ENCODE data around the gene GATAD2B.
"Not testable (repeated sequence)": the region's sequence is repeated elsewhere in the genome, so short reads cannot be mapped to it uniquely, and the experiment has no call there.

Gene GATAD2B

GRCh38 chr1:153888533-153888932 is 34.2 kb downstream of the GATAD2B start:
- no peak for DNase-seq (ENCODE audit: low read depth in 2 of 2)

GRCh38 chr1:153886127-153886526 is 36.6 kb downstream of the GATAD2B start:
- DNase-seq (ENCODE audit: low read depth in 2 of 2): no peak

GRCh38 chr1:153883223-153883622 is 39.5 kb downstream of the GATAD2B start:
- DNase-seq (ENCODE audit: low read depth in 2 of 2): no peak

- no peak for DNase-seq (ENCODE audit: low read depth in 2 of 2)
These were observed 40.4 kb downstream of the GATAD2B start for GRCh38 chr1:153882296-153882912.

GRCh38 chr1:153881751-153882150 is 41.0 kb downstream of the GATAD2B start:
- no peak for DNase-seq (ENCODE audit: low read depth in 2 of 2)

- no peak for DNase-seq (ENCODE audit: low read depth in 2 of 2)
These were observed 41.8 kb downstream of the GATAD2B start for GRCh38 chr1:153880962-153881361.

- DNase-seq (ENCODE audit: low read depth in 2 of 2): no peak
These were observed 42.7 kb downstream of the GATAD2B start for GRCh38 chr1:153880024-153880423.

- DNase-seq (ENCODE audit: low read depth in 2 of 2): no peak
These were observed 45.7 kb downstream of the GATAD2B start for GRCh38 chr1:153877112-153877511.

- no peak for DNase-seq (ENCODE audit: low read depth in 2 of 2)
These were observed 49.8 kb downstream of the GATAD2B start for GRCh38 chr1:153872934-153873333.

GRCh38 chr1:153872331-153872730 is 50.4 kb downstream of the GATAD2B start:
- no peak for DNase-seq (ENCODE audit: low read depth in 2 of 2)

GRCh38 chr1:153869486-153869885 is 53.3 kb downstream of the GATAD2B start:
- DNase-seq (ENCODE audit: low read depth in 2 of 2): no peak

- no peak for DNase-seq (ENCODE audit: low read depth in 2 of 2)
These were observed 56.5 kb downstream of the GATAD2B start for GRCh38 chr1:153866045-153866850.

GRCh38 chr1:153860285-153860684 is 62.5 kb downstream of the GATAD2B start:
- DNase-seq (ENCODE audit: low read depth in 2 of 2): no peak

- DNase-seq (ENCODE audit: low read depth in 2 of 2): no peak
These were observed 65.3 kb downstream of the GATAD2B start for GRCh38 chr1:153857505-153857904.

GRCh38 chr1:153856763-153857162 is 66.0 kb downstream of the GATAD2B start:
- DNase-seq (ENCODE audit: low read depth in 2 of 2): no peak

- DNase-seq (ENCODE audit: low read depth in 2 of 2): no peak
These were observed 70.6 kb downstream of the GATAD2B start for GRCh38 chr1:153852170-153852569.

- no peak for DNase-seq (ENCODE audit: low read depth in 2 of 2)
These were observed 73.1 kb downstream of the GATAD2B start for GRCh38 chr1:153849487-153850185.

GRCh38 chr1:153848805-153849204 is 74.0 kb downstream of the GATAD2B start:
- DNase-seq (ENCODE audit: low read depth in 2 of 2): no peak

GRCh38 chr1:153845158-153845557 is 77.6 kb downstream of the GATAD2B start:
- DNase-seq (ENCODE audit: low read depth in 2 of 2): no peak

- not testable (repeated sequence) for DNase-seq (ENCODE audit: low read depth in 2 of 2)
These were observed 78.4 kb downstream of the GATAD2B start for GRCh38 chr1:153844349-153844748.

GRCh38 chr1:153842006-153842471 is 80.7 kb downstream of the GATAD2B start:
- DNase-seq (ENCODE audit: low read depth in 2 of 2): no peak

GRCh38 chr1:153841463-153841994 is 81.2 kb downstream of the GATAD2B start:
- DNase-seq (ENCODE audit: low read depth in 2 of 2): no peak

Measured in stimulated activated CD8-positive, alpha-beta memory T cell treated with anti-CD3 and anti-CD28 coated beads, Interleukin-15, amount 100 ng/mL, for 4 hours (primary cell).